LNCAP (cell line): ENCODE data around the gene CSNK1D.

ENCODE experiments used
- CTCF ChIP-seq: fragments of 450-650 bp; IDR thresholded peaks from 2 replicates; pipeline ENCODE4 v1.5.1; 2017; ENCODE audit warnings: mild to moderate bottlenecking

Gene CSNK1D

GRCh38 chr17:82232322-82232820 is 41.1 kb downstream of the CSNK1D start:
- TF ChIP-seq CTCF = no peak

- no peak for TF ChIP-seq CTCF
Measured at GRCh38 chr17:82231562-82232321, 41.8 kb downstream of the CSNK1D start.

GRCh38 chr17:82231312-82231561 is 42.3 kb downstream of the CSNK1D start:
- TF ChIP-seq CTCF = no peak

- no peak for TF ChIP-seq CTCF
Measured at GRCh38 chr17:82230609-82231311, 42.7 kb downstream of the CSNK1D start.

- no peak for TF ChIP-seq CTCF
Measured at GRCh38 chr17:82229698-82230608, 43.5 kb downstream of the CSNK1D start.

- no peak for TF ChIP-seq CTCF
Measured at GRCh38 chr17:82228842-82229697, 44.4 kb downstream of the CSNK1D start, which contains the start of gene SLC16A3. Gene SLC16A3 (plus strand): TSS chr17:82229042. CDS start chr17:82236009, 6,967 bp downstream.
